ENCODE measurements around the gene IDE. TPM values are rescaled to one million over a fixed set of nuclear protein-coding genes. Genes with fewer than 3 reads are reported as not detected.
"Not testable (repeated sequence)": the region's sequence is repeated elsewhere in the genome, so short reads cannot be mapped to it uniquely, and the experiment has no call there.

Gene IDE
- total and polyA plus RNA-seq, 8 donors, result 19.2 to 50.2 (median 23.1) TPM

DNA sequence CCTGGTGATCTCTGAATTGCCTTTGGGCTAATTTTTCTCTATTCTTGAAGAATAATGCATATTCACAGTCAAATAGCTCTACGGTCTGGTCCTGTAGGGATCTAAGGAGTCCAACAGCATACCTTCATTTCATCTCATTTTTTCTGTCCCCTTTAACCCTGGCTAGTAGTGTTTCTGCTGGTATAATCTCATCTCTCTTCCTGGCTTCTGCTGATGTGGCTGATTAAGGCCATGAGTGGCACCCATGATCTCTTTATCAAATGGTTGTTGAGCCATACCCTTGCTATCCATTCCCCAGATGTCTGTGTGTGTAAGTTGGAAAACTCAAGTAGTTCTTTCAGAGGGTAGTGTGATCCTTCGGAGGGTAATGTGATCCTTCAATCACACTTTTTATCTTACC, 163.4 kb downstream of the IDE start:
- Histone ChIP-seq H3K4me1 (no peaks in the 10 kb centered on the region), H3K9me3 (no peaks in the 10 kb centered on the region), H3K4me3 (no peak overlapping the region), H3K27ac (no peak overlapping the region), H3K36me3 (no peaks in the 10 kb centered on the region), H3K27me3 (no peaks in the 10 kb centered on the region)
- intact Hi-C loops (cut with DNase I), result no loop called here
- no peak for TF ChIP-seq CTCF (IDR thresholded peaks at IDR 0.05)
- ATAC-seq, result no peak
- DNase-seq, result no peak

DNA sequence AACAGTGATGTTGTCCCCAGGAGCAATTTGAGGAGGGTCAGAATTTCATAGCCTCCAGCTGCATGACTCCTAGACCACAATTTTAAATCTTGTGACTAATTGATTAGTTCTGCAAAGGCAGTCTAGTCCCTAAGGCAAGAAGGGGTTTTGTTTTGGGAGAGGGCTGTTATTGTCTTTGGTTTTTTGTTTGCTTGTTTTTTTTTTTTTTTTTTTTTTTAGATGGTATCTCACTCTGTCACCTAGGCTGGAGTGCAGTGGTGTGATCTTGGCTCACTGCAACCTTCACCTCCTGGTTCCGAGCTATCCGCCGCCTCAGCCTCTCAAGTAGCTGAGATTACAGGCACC, 165.9 kb downstream of the IDE start:
- no peaks in the 10 kb centered on the region for H3K4me1 ChIP-seq
- H3K9me3 ChIP-seq, result no peaks in the 10 kb centered on the region
- DNase-seq (no peak), ATAC-seq (no peak)
- intact Hi-C loops (cut with DNase I), result no loop called here
- H3K27me3 ChIP-seq, result no peaks in the 10 kb centered on the region
- H3K27ac ChIP-seq, result no peak overlapping the region
- H3K36me3 ChIP-seq, result no peaks in the 10 kb centered on the region
- no peak for TF ChIP-seq CTCF (IDR thresholded peaks at IDR 0.05)
- no peak overlapping the region for H3K4me3 ChIP-seq

DNA sequence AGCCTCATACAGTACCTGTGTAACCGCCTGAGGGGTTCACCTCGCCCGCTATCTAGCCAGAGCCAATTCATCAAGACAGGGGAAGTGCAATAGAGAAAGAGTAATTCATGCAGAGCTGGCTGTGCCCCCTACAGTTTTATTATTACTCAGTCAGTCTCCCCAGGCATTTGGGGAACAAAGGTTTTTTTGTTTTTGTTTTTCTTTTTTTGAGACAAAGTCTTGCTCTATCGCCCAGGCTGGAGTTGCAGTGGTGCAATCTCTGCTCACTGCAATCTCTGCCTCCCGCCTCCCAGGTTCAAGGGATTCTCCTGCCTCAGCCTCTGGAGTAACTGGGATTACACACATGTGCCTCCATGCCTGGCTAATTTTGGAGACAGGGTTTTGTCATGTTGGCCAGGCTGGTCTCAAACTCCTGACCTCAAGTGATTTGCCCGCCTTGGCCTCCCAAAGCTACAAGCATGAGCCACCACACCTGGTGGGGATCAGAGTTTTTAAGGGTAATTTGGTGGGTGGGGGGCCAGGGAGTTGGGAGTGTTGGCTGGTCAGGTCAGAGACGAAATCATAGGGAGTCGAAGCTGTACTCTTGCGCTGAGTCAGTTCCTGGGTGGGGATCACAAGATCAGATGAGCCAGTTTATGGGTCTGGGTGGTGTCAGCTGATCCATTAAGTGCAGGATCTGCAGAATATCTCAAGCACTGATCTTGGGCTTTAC, 166.4 kb downstream of the IDE start:
- ATAC-seq (peak; percentile 44), DNase-seq (peak in 1 of 4 donors; percentile 41)
- H3K9me3 ChIP-seq, result no peaks in the 10 kb centered on the region
- no peaks in the 10 kb centered on the region for H3K4me1 ChIP-seq
- no peaks in the 10 kb centered on the region for H3K27me3 ChIP-seq
- H3K36me3 ChIP-seq, result no peaks in the 10 kb centered on the region
- no peak for TF ChIP-seq CTCF (IDR thresholded peaks at IDR 0.05)
- H3K27ac ChIP-seq, result peak overlapping the region in 1 of 2 donors; percentile 13
- H3K4me3 ChIP-seq, result no peak overlapping the region
- intact Hi-C loops (cut with DNase I), result no loop called here

- ATAC-seq, result no peak
- Histone ChIP-seq H3K36me3 (no peaks in the 10 kb centered on the region), H3K27me3 (no peaks in the 10 kb centered on the region), H3K4me3 (no peak overlapping the region), H3K4me1 (no peaks in the 10 kb centered on the region), H3K27ac (no peak overlapping the region), H3K9me3 (no peaks in the 10 kb centered on the region)
- no peak for DNase-seq
- intact Hi-C loops (cut with DNase I), result no loop called here
- no peak for TF ChIP-seq CTCF (IDR thresholded peaks at IDR 0.05)
Observed at GRCh38 chr10:92405419-92405924, 168.4 kb downstream of the IDE start.

DNA sequence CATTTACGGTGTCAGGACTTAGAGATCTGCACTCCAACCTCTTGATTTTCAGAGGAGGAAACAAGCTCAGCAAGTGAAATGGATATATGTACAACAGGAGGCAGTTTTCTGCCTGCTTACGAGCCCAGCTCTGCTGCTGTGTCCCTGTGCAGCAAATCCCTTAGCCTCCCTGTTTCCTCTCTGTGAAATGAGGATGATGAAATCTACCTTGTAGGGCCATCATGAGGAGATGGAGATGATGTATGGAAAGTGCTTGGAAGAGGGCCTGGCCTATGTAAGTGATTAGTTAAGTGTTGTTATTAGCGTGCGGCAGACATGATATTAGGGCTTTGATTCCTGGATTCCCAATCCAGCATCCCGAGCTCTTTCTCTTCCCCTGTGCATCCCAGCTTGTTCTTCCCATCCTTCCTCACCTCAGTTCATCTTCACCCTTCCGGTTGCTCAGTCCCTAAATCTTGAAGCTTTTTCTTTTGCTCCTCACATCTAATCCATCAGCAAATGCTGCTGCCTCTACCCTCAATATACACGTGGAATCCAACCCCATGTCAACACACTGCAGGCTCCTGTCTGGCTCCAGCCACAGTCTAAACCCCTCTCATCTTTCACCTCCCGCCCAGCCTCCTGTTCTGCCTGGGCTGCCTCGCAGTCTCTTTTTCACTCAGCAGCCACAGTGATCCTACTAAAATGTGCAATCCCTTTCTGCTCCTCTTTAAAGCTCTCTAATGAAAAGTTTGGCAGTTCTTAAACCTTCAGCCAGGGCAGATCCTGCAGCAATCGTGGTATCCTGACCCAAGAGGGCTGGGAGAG, 169.1 kb downstream of the IDE start:
- no peak overlapping the region for H3K4me3 ChIP-seq
- no peaks in the 10 kb centered on the region for H3K4me1 ChIP-seq
- H3K27me3 ChIP-seq, result no peaks in the 10 kb centered on the region
- no peak overlapping the region for H3K27ac ChIP-seq
- DNase-seq (no peak), ATAC-seq (no peak)
- no peak for TF ChIP-seq CTCF (IDR thresholded peaks at IDR 0.05)
- no peaks in the 10 kb centered on the region for H3K9me3 ChIP-seq
- H3K36me3 ChIP-seq, result no peaks in the 10 kb centered on the region
- intact Hi-C loops (cut with DNase I), result no loop called here

DNA sequence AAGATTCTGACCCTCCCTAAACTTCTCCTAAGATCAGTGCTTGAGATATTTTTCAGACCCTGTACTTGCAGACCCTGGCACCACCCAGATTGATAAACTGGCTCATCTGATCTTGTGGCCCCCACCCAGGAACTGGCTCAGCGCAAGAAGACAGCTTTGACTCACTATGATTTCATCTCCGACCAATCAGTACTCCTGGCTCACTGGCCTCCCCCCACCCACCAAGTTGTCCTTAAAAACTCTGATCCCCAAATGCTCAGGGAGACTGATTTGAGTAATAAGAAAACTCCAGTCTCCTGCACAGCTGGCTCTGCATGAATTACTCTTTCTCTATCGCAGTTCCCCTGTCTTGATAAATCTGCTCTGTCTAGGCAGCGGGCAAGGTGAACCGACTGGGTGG, 171.7 kb downstream of the IDE start:
- H3K4me1 ChIP-seq; ATAC-seq; H3K27ac ChIP-seq; H3K9me3 ChIP-seq; intact Hi-C loops (cut with DNase I); H3K4me3 ChIP-seq; H3K27me3 ChIP-seq; DNase-seq; H3K36me3 ChIP-seq: not testable (repeated sequence)

Measured in left lung (tissue), 10 donors.